SK-N-SH treated with all-trans-retinoic acid at 6 μM for 48 hours (cell line): ENCODE results near the gene TEX35.

Experiments
- ATAC-seq: fragments of 200-7000 bp; cut with Tn5 transposase; 3 replicates; pipeline ENCODE4 v1.9.1; 2020; ENCODE audit warnings: mild to moderate bottlenecking, moderate library complexity
- ARNTL ChIP-seq: fragments of 450-650 bp; formaldehyde crosslinking; IDR thresholded peaks from 2 replicates; pipeline ENCODE4 v1.5.0; 2020; ENCODE audit warnings: low read depth, mild to moderate bottlenecking, moderate library complexity, borderline replicate concordance
- BACH2 ChIP-seq: fragments of 250-450 bp; sonication (Bioruptor Pico); IDR thresholded peaks from 2 replicates; pipeline ENCODE4 v1.9.0; 2021; ENCODE audit warnings: mild to moderate bottlenecking, borderline replicate concordance
- CSDC2 ChIP-seq: fragments of 250-450 bp; sonication (Bioruptor Pico); IDR thresholded peaks from 2 replicates; pipeline ENCODE4 v1.5.0; 2020; ENCODE audit warnings: mild to moderate bottlenecking, moderate library complexity
- GLIS3 ChIP-seq: fragments of 250-450 bp; sonication (Bioruptor Pico); IDR thresholded peaks from 2 replicates; pipeline ENCODE4 v1.5.0; 2020; ENCODE audit warnings: mild to moderate bottlenecking, moderate library complexity
- ISL1 ChIP-seq: fragments of 250-450 bp; sonication (Bioruptor Pico); IDR thresholded peaks from 2 replicates; pipeline ENCODE4 v2.1.2; 2022; ENCODE audit warnings: mild to moderate bottlenecking, moderate library complexity
- OSR1 ChIP-seq: fragments of 250-450 bp; sonication (Bioruptor Pico); IDR thresholded peaks from 2 replicates; pipeline ENCODE4 v1.8.0; 2022; ENCODE audit warnings: moderate library complexity, mild to moderate bottlenecking, inconsistent platforms
- PPARA ChIP-seq: fragments of 250-450 bp; sonication (Bioruptor Pico); IDR thresholded peaks from 2 replicates; pipeline ENCODE4 v1.5.0; 2020; ENCODE audit warnings: mild to moderate bottlenecking, borderline replicate concordance
- RARB ChIP-seq: fragments of 250-450 bp; sonication (Bioruptor Pico); IDR thresholded peaks from 2 replicates; pipeline ENCODE4 v1.8.0; 2021; ENCODE audit warnings: mild to moderate bottlenecking, moderate library complexity
- TCF4 ChIP-seq: fragments of 250-450 bp; sonication (Bioruptor Pico); IDR thresholded peaks from 2 replicates; pipeline ENCODE4 v1.8.0; 2021; ENCODE audit warnings: mild to moderate bottlenecking, moderate library complexity, borderline replicate concordance
- ZC3H10 ChIP-seq: fragments of 250-450 bp; sonication (Bioruptor Pico); IDR thresholded peaks from 2 replicates; pipeline ENCODE4 v1.5.1; 2021; ENCODE audit warnings: mild to moderate bottlenecking, moderate library complexity
- ZFP3 ChIP-seq: fragments of 250-450 bp; sonication (Bioruptor Pico); IDR thresholded peaks from 2 replicates; pipeline ENCODE4 v1.5.0; 2020; ENCODE audit warnings: mild to moderate bottlenecking, moderate library complexity
- ZFP30 ChIP-seq: fragments of 450-650 bp; formaldehyde crosslinking; IDR thresholded peaks from 2 replicates; pipeline ENCODE4 v1.5.0; 2022; ENCODE audit warnings: mild to moderate bottlenecking, moderate library complexity
- ZNF565 ChIP-seq: fragments of 450-650 bp; formaldehyde crosslinking; conservative IDR thresholded peaks from 2 replicates; pipeline ENCODE4 v1.5.0; 2020; ENCODE audit warnings: low read depth, mild to moderate bottlenecking, moderate library complexity
- ZNF70 ChIP-seq: fragments of 450-650 bp; formaldehyde crosslinking; IDR thresholded peaks from 2 replicates; pipeline ENCODE4 v1.5.0; 2020; ENCODE audit warnings: mild to moderate bottlenecking, moderate library complexity
- TF ChIP-seq, protein P1 (sequence below): fragments of 250-450 bp; sonication (Bioruptor Pico); IDR thresholded peaks from 2 replicates; pipeline ENCODE4 v1.8.0; 2021; ENCODE audit warnings: low read depth, mild to moderate bottlenecking, moderate library complexity, borderline replicate concordance
- TF ChIP-seq, protein P2 (sequence below): fragments of 250-450 bp; sonication (Bioruptor Pico); IDR thresholded peaks from 2 replicates; pipeline ENCODE4 v1.5.1; 2021; ENCODE audit warnings: mild to moderate bottlenecking, moderate library complexity
- TF ChIP-seq, protein P3 (sequence below): fragments of 250-450 bp; sonication (Bioruptor Pico); IDR thresholded peaks from 2 replicates; pipeline ENCODE4 v1.5.0; 2020; ENCODE audit warnings: mild to moderate bottlenecking, moderate library complexity
- TF ChIP-seq, protein P4 (sequence below): fragments of 250-450 bp; sonication (Bioruptor Pico); IDR thresholded peaks from 2 replicates; pipeline ENCODE4 v1.8.0; 2020; ENCODE audit warnings: mild to moderate bottlenecking, moderate library complexity, borderline replicate concordance

Gene TEX35

DNA sequence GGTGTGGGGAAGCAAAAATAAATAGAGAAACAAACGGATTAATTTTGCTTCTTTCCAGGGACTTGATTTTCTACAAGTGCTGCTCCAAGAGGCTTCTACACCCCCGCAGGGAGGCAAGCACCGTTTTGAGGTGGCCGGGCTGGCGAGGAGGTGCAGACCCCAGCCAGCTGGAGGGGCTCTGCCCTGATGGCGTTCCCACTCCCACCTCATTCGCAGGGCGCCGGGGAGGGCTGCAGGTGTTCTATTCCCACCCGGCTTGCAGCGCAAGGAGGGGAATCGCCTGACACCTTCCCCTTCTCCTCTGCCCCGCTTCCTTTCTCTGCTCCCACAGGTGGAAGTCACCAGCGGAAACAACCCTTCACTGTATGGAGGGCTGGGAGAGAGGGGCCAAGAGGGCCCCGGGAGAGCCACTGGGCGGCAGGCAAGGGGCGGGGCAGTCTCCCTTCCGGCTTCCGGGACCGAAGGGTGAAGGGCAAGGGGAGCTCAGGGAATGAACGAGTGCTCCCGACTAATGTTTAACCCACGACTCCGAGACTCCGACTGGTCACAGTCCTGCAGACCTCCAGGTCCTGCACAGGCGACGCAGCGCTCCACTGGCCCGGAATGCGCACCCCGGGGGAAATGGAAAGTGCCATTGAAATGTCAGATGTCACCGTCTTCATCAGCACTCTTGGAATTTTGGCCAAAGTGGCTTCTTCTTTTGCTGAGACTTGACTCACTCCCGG, 29.1 kb downstream of the TEX35 start:
- peak; percentile 36 for ATAC-seq
- no peak for TF ChIP-seq ZNF565
- no peak for TF ChIP-seq ZFP3 (CRISPR knock-in tag)
- no peak for TF ChIP-seq CSDC2 (CRISPR knock-in tag)
- TF ChIP-seq ARNTL (CRISPR knock-in tag) = no peak
- TF ChIP-seq ZNF70 = no peak
- TF ChIP-seq, protein P1, sequence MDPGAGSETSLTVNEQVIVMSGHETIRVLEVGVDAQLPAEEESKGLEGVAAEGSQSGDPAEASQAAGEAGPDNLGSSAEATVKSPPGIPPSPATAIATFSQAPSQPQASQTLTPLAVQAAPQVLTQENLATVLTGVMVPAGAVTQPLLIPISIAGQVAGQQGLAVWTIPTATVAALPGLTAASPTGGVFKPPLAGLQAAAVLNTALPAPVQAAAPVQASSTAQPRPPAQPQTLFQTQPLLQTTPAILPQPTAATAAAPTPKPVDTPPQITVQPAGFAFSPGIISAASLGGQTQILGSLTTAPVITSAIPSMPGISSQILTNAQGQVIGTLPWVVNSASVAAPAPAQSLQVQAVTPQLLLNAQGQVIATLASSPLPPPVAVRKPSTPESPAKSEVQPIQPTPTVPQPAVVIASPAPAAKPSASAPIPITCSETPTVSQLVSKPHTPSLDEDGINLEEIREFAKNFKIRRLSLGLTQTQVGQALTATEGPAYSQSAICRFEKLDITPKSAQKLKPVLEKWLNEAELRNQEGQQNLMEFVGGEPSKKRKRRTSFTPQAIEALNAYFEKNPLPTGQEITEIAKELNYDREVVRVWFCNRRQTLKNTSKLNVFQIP (CRISPR knock-in tag) = no peak
- TF ChIP-seq RARB (CRISPR knock-in tag) = no peak
- TF ChIP-seq, all 23 proteins: peak for 0

DNA sequence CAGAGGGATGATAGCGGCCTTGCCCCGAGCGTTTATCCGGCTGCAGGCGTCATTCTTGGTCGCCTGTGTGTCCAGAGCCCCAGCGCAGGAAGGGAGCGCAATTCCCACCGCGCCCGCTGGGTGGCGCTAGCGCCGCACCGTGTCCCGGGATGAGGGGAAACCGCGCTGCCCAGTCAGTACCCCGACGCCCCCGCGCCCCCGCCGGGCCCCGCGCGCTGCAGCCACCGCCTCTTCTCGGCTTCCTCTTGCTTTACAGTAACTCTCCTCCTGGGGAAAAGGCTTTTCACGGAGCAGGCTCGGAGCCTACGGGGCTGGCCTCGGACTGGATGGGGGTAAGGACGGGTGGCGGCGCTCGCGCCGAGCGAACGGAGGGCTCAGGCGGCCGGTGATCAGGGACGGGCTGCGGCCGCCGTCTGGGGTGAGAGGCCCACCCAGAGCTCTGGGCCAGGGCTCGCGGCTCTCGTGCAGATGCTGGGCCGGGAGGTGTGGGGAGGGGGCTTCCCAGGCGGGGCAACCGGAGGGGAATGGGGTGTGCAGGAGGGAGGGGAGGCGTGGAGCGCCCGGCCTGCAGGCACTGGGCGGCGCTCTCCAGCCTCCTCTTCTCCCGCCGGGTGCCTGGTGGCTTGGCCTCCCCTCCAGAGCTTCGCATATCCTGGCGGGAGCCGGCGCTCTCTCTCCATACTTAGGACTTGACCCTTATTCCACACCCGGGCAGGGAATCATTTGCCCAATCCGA, 29.8 kb downstream of the TEX35 start:
- TF ChIP-seq, protein P2, sequence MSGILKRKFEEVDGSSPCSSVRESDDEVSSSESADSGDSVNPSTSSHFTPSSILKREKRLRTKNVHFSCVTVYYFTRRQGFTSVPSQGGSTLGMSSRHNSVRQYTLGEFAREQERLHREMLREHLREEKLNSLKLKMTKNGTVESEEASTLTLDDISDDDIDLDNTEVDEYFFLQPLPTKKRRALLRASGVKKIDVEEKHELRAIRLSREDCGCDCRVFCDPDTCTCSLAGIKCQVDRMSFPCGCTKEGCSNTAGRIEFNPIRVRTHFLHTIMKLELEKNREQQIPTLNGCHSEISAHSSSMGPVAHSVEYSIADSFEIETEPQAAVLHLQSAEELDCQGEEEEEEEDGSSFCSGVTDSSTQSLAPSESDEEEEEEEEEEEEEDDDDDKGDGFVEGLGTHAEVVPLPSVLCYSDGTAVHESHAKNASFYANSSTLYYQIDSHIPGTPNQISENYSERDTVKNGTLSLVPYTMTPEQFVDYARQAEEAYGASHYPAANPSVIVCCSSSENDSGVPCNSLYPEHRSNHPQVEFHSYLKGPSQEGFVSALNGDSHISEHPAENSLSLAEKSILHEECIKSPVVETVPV (CRISPR knock-in tag) = no peak
- 0 out of 2 replicates have a peak, but pooled peaks have one; percentile 41 for TF ChIP-seq RARB (CRISPR knock-in tag)
- peak; percentile 86 for ATAC-seq

DNA sequence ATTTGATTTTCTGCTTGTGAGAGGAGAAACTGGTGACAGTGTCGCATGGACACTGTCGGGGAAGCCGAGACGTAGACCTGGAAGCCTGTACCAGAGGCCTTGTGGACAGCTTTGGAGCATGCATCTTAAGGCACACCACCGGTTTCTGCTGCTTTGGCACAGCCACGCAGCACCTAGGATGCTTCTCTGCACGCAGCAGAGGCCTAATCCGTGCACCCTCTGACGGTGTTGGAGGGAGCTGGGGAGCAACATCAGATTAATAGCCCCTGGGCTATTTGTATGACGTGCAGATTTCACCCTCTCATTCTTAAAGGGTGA, 30.3 kb downstream of the TEX35 start:
- peak; percentile 59 for ATAC-seq
- TF ChIP-seq TCF4 (CRISPR knock-in tag) (no peak), ZFP30 (CRISPR knock-in tag) (no peak), ZC3H10 (CRISPR knock-in tag) (no peak), ARNTL (CRISPR knock-in tag) (no peak), BACH2 (CRISPR knock-in tag) (no peak), RARB (CRISPR knock-in tag) (no peak), CSDC2 (CRISPR knock-in tag) (no peak), ISL1 (CRISPR knock-in tag) (no peak), OSR1 (CRISPR knock-in tag) (no peak), ZNF565 (no peak), ZFP3 (CRISPR knock-in tag) (no peak), GLIS3 (CRISPR knock-in tag) (no peak), PPARA (CRISPR knock-in tag) (no peak)
- TF ChIP-seq, protein P2 (CRISPR knock-in tag) = no peak
- TF ChIP-seq, protein P3, sequence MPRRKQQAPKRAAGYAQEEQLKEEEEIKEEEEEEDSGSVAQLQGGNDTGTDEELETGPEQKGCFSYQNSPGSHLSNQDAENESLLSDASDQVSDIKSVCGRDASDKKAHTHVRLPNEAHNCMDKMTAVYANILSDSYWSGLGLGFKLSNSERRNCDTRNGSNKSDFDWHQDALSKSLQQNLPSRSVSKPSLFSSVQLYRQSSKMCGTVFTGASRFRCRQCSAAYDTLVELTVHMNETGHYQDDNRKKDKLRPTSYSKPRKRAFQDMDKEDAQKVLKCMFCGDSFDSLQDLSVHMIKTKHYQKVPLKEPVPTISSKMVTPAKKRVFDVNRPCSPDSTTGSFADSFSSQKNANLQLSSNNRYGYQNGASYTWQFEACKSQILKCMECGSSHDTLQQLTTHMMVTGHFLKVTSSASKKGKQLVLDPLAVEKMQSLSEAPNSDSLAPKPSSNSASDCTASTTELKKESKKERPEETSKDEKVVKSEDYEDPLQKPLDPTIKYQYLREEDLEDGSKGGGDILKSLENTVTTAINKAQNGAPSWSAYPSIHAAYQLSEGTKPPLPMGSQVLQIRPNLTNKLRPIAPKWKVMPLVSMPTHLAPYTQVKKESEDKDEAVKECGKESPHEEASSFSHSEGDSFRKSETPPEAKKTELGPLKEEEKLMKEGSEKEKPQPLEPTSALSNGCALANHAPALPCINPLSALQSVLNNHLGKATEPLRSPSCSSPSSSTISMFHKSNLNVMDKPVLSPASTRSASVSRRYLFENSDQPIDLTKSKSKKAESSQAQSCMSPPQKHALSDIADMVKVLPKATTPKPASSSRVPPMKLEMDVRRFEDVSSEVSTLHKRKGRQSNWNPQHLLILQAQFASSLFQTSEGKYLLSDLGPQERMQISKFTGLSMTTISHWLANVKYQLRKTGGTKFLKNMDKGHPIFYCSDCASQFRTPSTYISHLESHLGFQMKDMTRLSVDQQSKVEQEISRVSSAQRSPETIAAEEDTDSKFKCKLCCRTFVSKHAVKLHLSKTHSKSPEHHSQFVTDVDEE (CRISPR knock-in tag) = no peak
- TF ChIP-seq, protein P4, sequence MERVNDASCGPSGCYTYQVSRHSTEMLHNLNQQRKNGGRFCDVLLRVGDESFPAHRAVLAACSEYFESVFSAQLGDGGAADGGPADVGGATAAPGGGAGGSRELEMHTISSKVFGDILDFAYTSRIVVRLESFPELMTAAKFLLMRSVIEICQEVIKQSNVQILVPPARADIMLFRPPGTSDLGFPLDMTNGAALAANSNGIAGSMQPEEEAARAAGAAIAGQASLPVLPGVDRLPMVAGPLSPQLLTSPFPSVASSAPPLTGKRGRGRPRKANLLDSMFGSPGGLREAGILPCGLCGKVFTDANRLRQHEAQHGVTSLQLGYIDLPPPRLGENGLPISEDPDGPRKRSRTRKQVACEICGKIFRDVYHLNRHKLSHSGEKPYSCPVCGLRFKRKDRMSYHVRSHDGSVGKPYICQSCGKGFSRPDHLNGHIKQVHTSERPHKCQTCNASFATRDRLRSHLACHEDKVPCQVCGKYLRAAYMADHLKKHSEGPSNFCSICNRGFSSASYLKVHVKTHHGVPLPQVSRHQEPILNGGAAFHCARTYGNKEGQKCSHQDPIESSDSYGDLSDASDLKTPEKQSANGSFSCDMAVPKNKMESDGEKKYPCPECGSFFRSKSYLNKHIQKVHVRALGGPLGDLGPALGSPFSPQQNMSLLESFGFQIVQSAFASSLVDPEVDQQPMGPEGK = no peak
